Activated naive CD4-positive, alpha-beta T cell treated with anti-CD3 and anti-CD28 coated beads, Interleukin-2, amount 10 ng/mL, durations not matched to agents 5 hours and 36 hours (primary cell): Measurements from ENCODE around the gene RNASE3. TPM values are rescaled to one million over a fixed set of nuclear protein-coding genes. Genes with fewer than 3 reads are reported as not detected.

ENCODE experiments used
- total RNA-seq, 2 experiments: library from RNA; stranded (reverse); gene quantifications; one replicate each; pipeline ENCODE4 v1.2.3, GENCODE V29; 2021

Gene RNASE3
- total RNA-seq, result not detected

DNA sequence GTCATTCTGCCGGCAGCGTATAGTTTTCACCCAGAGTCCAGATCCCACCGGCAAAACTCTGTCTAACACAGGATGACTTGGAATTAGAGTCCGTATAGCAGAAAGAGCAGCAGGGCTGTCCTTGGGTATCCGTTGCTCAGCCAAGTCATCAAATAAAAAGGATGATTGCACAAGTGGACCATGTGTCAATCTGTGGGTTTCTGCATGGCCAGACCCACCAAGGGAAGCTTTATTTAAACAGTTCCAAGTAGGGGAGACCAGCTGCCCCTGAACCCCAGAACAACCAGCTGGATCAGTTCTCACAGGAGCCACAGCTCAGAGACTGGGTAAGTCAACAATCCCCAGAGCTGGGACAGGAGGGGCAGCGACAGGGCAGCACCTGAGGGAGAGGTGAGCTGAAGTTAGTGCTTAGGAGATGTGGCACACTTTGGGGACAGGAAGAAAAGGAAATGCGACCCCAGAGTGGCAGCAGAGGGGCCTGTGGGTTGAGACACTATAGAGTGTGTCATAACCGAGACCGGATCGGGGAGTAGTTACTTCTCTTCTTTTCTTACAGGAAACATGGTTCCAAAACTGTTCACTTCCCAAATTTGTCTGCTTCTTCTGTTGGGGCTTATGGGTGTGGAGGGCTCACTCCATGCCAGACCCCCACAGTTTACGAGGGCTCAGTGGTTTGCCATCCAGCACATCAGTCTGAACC, at the start of gene RNASE3:
RNASE3 (plus strand) TSS at position 260 of the 700 bp plus-strand sequence; CDS start at position 562, 302 bp downstream.

Other genes with a start within 250 kb of the RNASE3 start
- not detected for gene OR6S1, start 249.7 kb upstream of the RNASE3 start, total RNA-seq
- under 1 TPM; 0.41 to 0.45 TPM for gene RNASE4, start 206.8 kb upstream of the RNASE3 start, total RNA-seq
- 1 to 10 TPM; 1.2 TPM for gene ANG, start 202.6 kb upstream of the RNASE3 start, total RNA-seq
- not detected for gene EDDM3A, start 145.5 kb upstream of the RNASE3 start, total RNA-seq
- not detected for gene EDDM3B, start 123.0 kb upstream of the RNASE3 start, total RNA-seq
- gene RNASE6, start 110.1 kb upstream of the RNASE3 start, total RNA-seq, result 1 to 10 TPM; 6.1 to 6.5 TPM
- gene RNASE1, start 88.5 kb upstream of the RNASE3 start, total RNA-seq, result not detected
- not detected for gene RNASE2, start 64.1 kb downstream of the RNASE3 start, total RNA-seq
- 10 to 100 TPM; 88.9 to 90.9 TPM for gene METTL17, start 98.6 kb downstream of the RNASE3 start, total RNA-seq
- gene SLC39A2, start 107.9 kb downstream of the RNASE3 start, total RNA-seq, result not detected
- gene NDRG2, start 133.7 kb downstream of the RNASE3 start, total RNA-seq, result 10 to 100 TPM; 10.9 to 12.3 TPM
- gene TPPP2, start 138.8 kb downstream of the RNASE3 start, total RNA-seq, result not detected
- gene RNASE13, start 143.4 kb downstream of the RNASE3 start, total RNA-seq, result not detected
- gene RNASE7, start 151.0 kb downstream of the RNASE3 start, total RNA-seq, result not detected
- gene RNASE8, start 166.4 kb downstream of the RNASE3 start, total RNA-seq, result not detected
- not detected for gene ARHGEF40, start 178.9 kb downstream of the RNASE3 start, total RNA-seq
- 1 to 10 TPM; 3.8 to 4.2 TPM for gene ZNF219, start 207.3 kb downstream of the RNASE3 start, total RNA-seq
- gene TMEM253, start 209.7 kb downstream of the RNASE3 start, total RNA-seq, result not detected